Keratinocyte (primary cell): ENCODE data around the gene WWC2. TPM values are rescaled to one million over a fixed set of nuclear protein-coding genes. Genes with fewer than 3 reads are reported as not detected.
A peak's percentile ranks its signal among the peaks of the same experiment; 100 is the strongest.

ENCODE experiments used
- DNase-seq: peaks from one replicate; pipeline ENCODE4 v3.0.0-alpha.2; 2011; ENCODE audit warnings: low read depth, missing footprints, low spot score
- FAIRE-seq: peaks from 2 replicates; lab custom pipeline; 2011; peaks lifted over from hg19 to GRCh38; lab: Jason Lieb, UNC
- H2AFZ ChIP-seq: 2 replicates; pipeline ENCODE4 v1.6.0; 2012; ENCODE audit warnings: low read length, control low read depth, inconsistent platforms; ENCODE audit not compliant: control insufficient read depth
- H3K27ac ChIP-seq: 2 replicates; pipeline ENCODE4 v1.5.1; 2011; ENCODE audit warnings: low read length; ENCODE audit not compliant: control insufficient read depth, insufficient read depth
- H3K27me3 ChIP-seq: 3 replicates; pipeline ENCODE4 v1.6.0; 2011; ENCODE audit warnings: low read length; ENCODE audit not compliant: control insufficient read depth, insufficient read depth; ENCODE audit errors: extremely low read depth
- H3K36me3 ChIP-seq, 2 experiments: 2 replicates in 1 of 2; 3 replicates in 1 of 2; pipeline ENCODE4 v1.5.1; 2011; ENCODE audit warnings: low read length in 2 of 2, mild to moderate bottlenecking in 1 of 2; ENCODE audit not compliant: control insufficient read depth in 2 of 2, insufficient read depth in 2 of 2; ENCODE audit errors: extremely low read depth in 1 of 2
- H3K4me1 ChIP-seq: 3 replicates; pipeline ENCODE4 v1.5.1; 2011; ENCODE audit warnings: low read length; ENCODE audit not compliant: control insufficient read depth, insufficient read depth; ENCODE audit errors: extremely low read depth
- H3K4me2 ChIP-seq: 3 replicates; pipeline ENCODE4 v1.6.0; 2011; ENCODE audit warnings: low read depth, low read length; ENCODE audit not compliant: control insufficient read depth, insufficient read depth; ENCODE audit errors: extremely low read depth
- H3K4me3 ChIP-seq, 3 experiments: fragments of 200-600 bp in 1 of 3; sonication (generic) in 1 of 3; 2 replicates in 2 of 3; 3 replicates in 1 of 3; pipeline ENCODE4 v1.5.1; 2011 to 2016; ENCODE audit warnings: low read length in 3 of 3, mild to moderate bottlenecking in 3 of 3, control low read depth in 2 of 3, inconsistent platforms in 1 of 3, low read depth in 1 of 3, mixed read lengths in 1 of 3, mixed run types in 1 of 3, moderate library complexity in 1 of 3; ENCODE audit not compliant: control insufficient read depth in 2 of 3, insufficient read depth in 2 of 3; ENCODE audit errors: extremely low read depth in 1 of 3
- H3K79me2 ChIP-seq: 2 replicates; pipeline ENCODE4 v1.6.0; 2012; ENCODE audit warnings: low read length; ENCODE audit not compliant: control insufficient read depth, insufficient read depth
- H3K9ac ChIP-seq: 3 replicates; pipeline ENCODE4 v1.6.0; 2011; ENCODE audit warnings: low read length; ENCODE audit not compliant: control insufficient read depth, insufficient read depth; ENCODE audit errors: extremely low read depth
- H3K9me1 ChIP-seq: 3 replicates; pipeline ENCODE4 v1.6.0; 2011; ENCODE audit warnings: low read length; ENCODE audit not compliant: control insufficient read depth, insufficient read depth; ENCODE audit errors: extremely low read depth
- H3K9me3 ChIP-seq: 2 replicates; pipeline ENCODE4 v1.5.1; 2012; ENCODE audit warnings: low read depth, low read length; ENCODE audit not compliant: control insufficient read depth
- H4K20me1 ChIP-seq: 3 replicates; pipeline ENCODE4 v1.6.0; 2011; ENCODE audit warnings: low read length; ENCODE audit not compliant: control insufficient read depth, insufficient read depth; ENCODE audit errors: extremely low read depth
- CTCF ChIP-seq, 3 experiments: IDR thresholded peaks in 1 of 3; conservative IDR thresholded peaks in 1 of 3; optimal IDR thresholded peaks in 1 of 3; 2 replicates in 2 of 3; 3 replicates in 1 of 3; pipeline versions ENCODE3 to v1.5.1; 2011; ENCODE audit warnings: low read length in 3 of 3, mild to moderate bottlenecking in 3 of 3, moderate library complexity in 2 of 3, control low read depth in 1 of 3, inconsistent platforms in 1 of 3; ENCODE audit not compliant: insufficient read depth in 2 of 3; ENCODE audit errors: extremely low read depth in 1 of 3
- EZH2 ChIP-seq: IDR thresholded peaks from one replicate; pipeline ENCODE4 v1.6.1; 2012; ENCODE audit warnings: inconsistent platforms, mild to moderate bottlenecking, low read length, moderate library complexity
- dilution Hi-C: fragments of 300-500 bp; cut with MboI; formaldehyde crosslinking; loops from one replicate; pipeline ENCODE4 v1.7.0; 2020; ENCODE audit warnings: low sequenced_read_pairs; ENCODE audit not compliant: extremely low pct_ligation_motif_present
- polyA plus RNA-seq, 5 experiments: library from polyadenylated mRNA; depleted of rRNA in 3 of 5; stranded (reverse) in 3 of 5; stranded (forward) in 1 of 5; unstranded in 1 of 5; fragments of >200 nt; gene quantifications; 1 replicate in 1 of 5; 2 replicates in 3 of 5; 3 replicates in 1 of 5; pipeline versions ENCODE4 v1.2.1 to v1.2.3, GENCODE V29; 2011 to 2012; ENCODE audit warnings: missing spikeins in 2 of 5, low read depth in 1 of 5, low replicate concordance in 1 of 5

The WWC2 gene
- polyA plus RNA-seq, 1 donor (not counting 4 experiments of a cell fraction or from before 2014, with no cell fraction given) = 15.4 TPM

DNA sequence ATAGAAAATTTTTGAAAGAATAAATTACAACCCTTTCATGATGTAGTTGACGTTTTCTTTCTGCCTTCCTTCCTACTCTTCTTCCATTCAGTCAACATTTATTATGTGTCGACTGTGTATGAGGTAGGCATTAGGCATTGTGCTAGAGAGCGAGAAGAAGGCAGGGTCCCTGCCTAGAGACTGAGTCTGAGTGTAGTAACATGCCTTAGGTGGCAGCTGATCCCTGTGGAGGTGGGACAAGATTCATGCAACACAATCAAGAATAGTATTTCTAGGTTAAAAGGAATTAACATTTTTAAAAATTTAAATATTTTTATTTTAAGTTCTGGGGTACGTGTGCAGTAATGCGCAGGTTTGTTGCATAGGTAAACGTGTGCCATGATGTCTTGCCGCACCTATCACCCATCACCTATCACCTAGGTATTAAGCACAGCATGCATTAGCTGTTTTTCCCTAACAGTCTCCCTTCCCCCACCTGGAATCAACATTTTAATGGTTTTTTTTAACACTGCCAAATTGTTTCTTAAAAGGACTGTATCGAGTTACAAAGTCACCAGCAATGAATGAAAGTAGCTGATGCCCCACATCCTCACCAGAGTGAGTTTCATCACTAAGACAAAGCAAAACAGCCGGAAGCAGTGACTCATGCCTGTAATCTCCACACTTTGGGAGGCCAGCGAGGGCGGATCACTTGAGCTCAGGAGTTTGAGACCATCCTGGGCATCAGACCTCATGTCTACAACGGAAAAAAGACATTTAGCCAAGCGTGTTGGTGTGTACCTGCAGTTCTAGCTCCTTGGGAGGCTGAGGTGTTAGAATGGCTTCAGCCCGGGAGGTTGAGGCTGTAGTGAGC, 84.0 kb downstream of the WWC2 start:
- Histone ChIP-seq H3K27me3 (no peaks in the 10 kb centered on the region), H3K4me3 (no peak overlapping the region), H3K9ac (no peak overlapping the region), H3K9me1 (no peaks in the 10 kb centered on the region), H3K9me3 (no peaks in the 10 kb centered on the region), H3K4me1 (peaks cover 4% of the 10 kb centered on the region), H3K79me2 (peaks cover 45% of the 10 kb centered on the region), H3K36me3 (no peaks in the 10 kb centered on the region), H2AFZ (no peak overlapping the region), H3K4me2 (peak overlapping the region; percentile 23), H4K20me1 (no peaks in the 10 kb centered on the region), H3K27ac (no peak overlapping the region)
- FAIRE-seq (peak; percentile 85), DNase-seq (no peak)
- dilution Hi-C loops = no loop called here
- TF ChIP-seq CTCF (optimal IDR thresholded peaks at IDR 0.05 in 1 of 3, IDR thresholded peaks at IDR 0.05 in 1 of 3, conservative IDR thresholded peaks at IDR 0.05 in 1 of 3; ENCODE audit: extremely low read depth in 1 of 3, insufficient read depth in 2 of 3, low read length in 3 of 3) (no peak), EZH2 (no peak)

DNA sequence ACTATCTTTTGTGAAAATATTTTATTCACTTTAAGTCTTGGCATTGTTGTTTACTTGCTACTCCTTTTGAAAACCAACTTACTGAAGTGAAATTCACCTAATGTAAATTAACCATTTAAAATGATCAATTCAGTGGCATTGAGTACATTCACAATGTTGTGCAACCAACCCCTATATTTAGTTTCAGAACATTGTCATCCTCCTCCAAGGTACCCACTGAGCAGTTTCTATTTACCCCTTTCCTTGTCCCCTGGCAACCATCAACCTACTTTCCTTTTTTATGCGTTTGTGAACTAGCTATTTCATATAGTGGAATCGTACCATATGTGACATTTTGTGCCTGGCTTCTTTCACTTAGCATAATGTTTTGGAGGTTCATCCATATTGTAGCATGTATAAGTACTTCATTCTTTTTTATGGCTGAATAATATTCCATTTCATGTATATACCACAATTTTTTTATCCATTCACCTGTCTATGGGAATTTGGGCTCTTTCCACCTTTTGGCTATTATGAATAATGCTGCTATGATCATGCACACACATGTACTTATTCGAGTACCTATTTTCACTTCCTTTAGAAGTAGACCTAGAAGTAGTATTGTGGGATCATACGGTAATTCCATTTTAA, 85.0 kb downstream of the WWC2 start:
- Histone ChIP-seq H3K9me1 (no peaks in the 10 kb centered on the region), H4K20me1 (no peaks in the 10 kb centered on the region), H3K27ac (no peak overlapping the region), H3K9ac (no peak overlapping the region), H3K4me3 (no peak overlapping the region), H3K4me2 (no peak overlapping the region), H3K79me2 (peaks cover 43% of the 10 kb centered on the region), H3K4me1 (peaks cover 4% of the 10 kb centered on the region), H3K9me3 (no peaks in the 10 kb centered on the region), H2AFZ (no peak overlapping the region), H3K36me3 (no peaks in the 10 kb centered on the region), H3K27me3 (no peaks in the 10 kb centered on the region)
- dilution Hi-C loops = no loop called here
- TF ChIP-seq CTCF (optimal IDR thresholded peaks at IDR 0.05 in 1 of 3, IDR thresholded peaks at IDR 0.05 in 1 of 3, conservative IDR thresholded peaks at IDR 0.05 in 1 of 3; ENCODE audit: extremely low read depth in 1 of 3, insufficient read depth in 2 of 3, low read length in 3 of 3) (no peak), EZH2 (no peak)
- FAIRE-seq = no peak
- DNase-seq = no peak
